ENCODE results near the gene MDFIC2.

The MDFIC2 gene

GRCh38 chr3:70310809-70311208, 1.6 kb downstream of the MDFIC2 start:
- Histone ChIP-seq H2AFZ (no peak overlapping the region), H3K4me2 (ENCODE audit: low read length) (no peak overlapping the region), H3K79me2 (no peaks in the 10 kb centered on the region), H3K4me3 (ENCODE audit: low read depth, low read length) (no peak overlapping the region), H3K4me1 (no peaks in the 10 kb centered on the region), H3K9me3 (ENCODE audit: control insufficient read depth, low read length) (no peaks in the 10 kb centered on the region), H3K27ac (no peak overlapping the region), H3K36me3 (ENCODE audit: control insufficient read depth, insufficient read depth, low read length) (no peaks in the 10 kb centered on the region), H3K9ac (no peak overlapping the region), H3K27me3 (ENCODE audit: control insufficient read depth, insufficient read depth, low read length) (no peaks in the 10 kb centered on the region)
- no peak for TF ChIP-seq CTCF (IDR thresholded peaks at IDR 0.05)

GRCh38 chr3:70309591-70309990, 2.8 kb downstream of the MDFIC2 start:
- H3K27me3 ChIP-seq (ENCODE audit: control insufficient read depth, insufficient read depth, low read length): no peaks in the 10 kb centered on the region
- no peak for TF ChIP-seq CTCF (IDR thresholded peaks at IDR 0.05)

GRCh38 chr3:70308760-70309159, 3.7 kb downstream of the MDFIC2 start:
- H3K27me3 ChIP-seq (ENCODE audit: control insufficient read depth, insufficient read depth, low read length): no peaks in the 10 kb centered on the region
- H3K9ac ChIP-seq: no peak overlapping the region
- no peaks in the 10 kb centered on the region for H3K79me2 ChIP-seq
- no peak for TF ChIP-seq CTCF (IDR thresholded peaks at IDR 0.05)
- no peaks in the 10 kb centered on the region for H3K4me1 ChIP-seq
- no peak overlapping the region for H2AFZ ChIP-seq
- H3K36me3 ChIP-seq (ENCODE audit: control insufficient read depth, insufficient read depth, low read length): no peaks in the 10 kb centered on the region
- H3K4me2 ChIP-seq (ENCODE audit: low read length): no peak overlapping the region
- H3K27ac ChIP-seq: no peak overlapping the region
- H3K4me3 ChIP-seq (ENCODE audit: low read depth, low read length): no peak overlapping the region
- no peaks in the 10 kb centered on the region for H3K9me3 ChIP-seq (ENCODE audit: control insufficient read depth, low read length)

More at GRCh38 chr3:70309591-70309990, 2.8 kb downstream of the MDFIC2 start:
- Histone ChIP-seq H3K4me3 (ENCODE audit: low read depth, low read length) (no peak overlapping the region), H3K4me2 (ENCODE audit: low read length) (no peak overlapping the region), H3K9me3 (ENCODE audit: control insufficient read depth, low read length) (no peaks in the 10 kb centered on the region), H2AFZ (no peak overlapping the region), H3K4me1 (no peaks in the 10 kb centered on the region), H3K27ac (no peak overlapping the region), H3K79me2 (no peaks in the 10 kb centered on the region), H3K36me3 (ENCODE audit: control insufficient read depth, insufficient read depth, low read length) (no peaks in the 10 kb centered on the region), H3K9ac (no peak overlapping the region)

- H3K4me1 ChIP-seq: no peaks in the 10 kb centered on the region
- H3K4me2 ChIP-seq (ENCODE audit: low read length): no peak overlapping the region
- TF ChIP-seq CTCF (IDR thresholded peaks at IDR 0.05): no peak
Measured at GRCh38 chr3:70306736-70307135, 5.7 kb downstream of the MDFIC2 start.

GRCh38 chr3:70298385-70298784, 14.1 kb downstream of the MDFIC2 start:
- no peak overlapping the region for H3K4me2 ChIP-seq (ENCODE audit: low read length)
- no peak overlapping the region for H2AFZ ChIP-seq
- no peak overlapping the region for H3K9ac ChIP-seq
- H3K79me2 ChIP-seq: no peaks in the 10 kb centered on the region
- H3K9me3 ChIP-seq (ENCODE audit: control insufficient read depth, low read length): no peaks in the 10 kb centered on the region
- H3K4me1 ChIP-seq: no peaks in the 10 kb centered on the region
- H3K36me3 ChIP-seq (ENCODE audit: control insufficient read depth, insufficient read depth, low read length): no peaks in the 10 kb centered on the region
- H3K27ac ChIP-seq: no peak overlapping the region
- TF ChIP-seq CTCF (IDR thresholded peaks at IDR 0.05): no peak
- H3K27me3 ChIP-seq (ENCODE audit: control insufficient read depth, insufficient read depth, low read length): no peaks in the 10 kb centered on the region
- H3K4me3 ChIP-seq (ENCODE audit: low read depth, low read length): no peak overlapping the region

More at GRCh38 chr3:70306736-70307135, 5.7 kb downstream of the MDFIC2 start:
- Histone ChIP-seq H3K9ac (no peak overlapping the region), H2AFZ (no peak overlapping the region), H3K36me3 (ENCODE audit: control insufficient read depth, insufficient read depth, low read length) (no peaks in the 10 kb centered on the region), H3K9me3 (ENCODE audit: control insufficient read depth, low read length) (no peaks in the 10 kb centered on the region), H3K27me3 (ENCODE audit: control insufficient read depth, insufficient read depth, low read length) (no peaks in the 10 kb centered on the region), H3K4me3 (ENCODE audit: low read depth, low read length) (no peak overlapping the region), H3K79me2 (no peaks in the 10 kb centered on the region), H3K27ac (no peak overlapping the region)

Measured in parathyroid adenoma (tissue), 2 donors.